GM13977 (cell line): ENCODE data around the gene ME3.

Experiments used
- DNase-seq: peaks from one replicate; pipeline ENCODE4 v3.0.0; 2012; ENCODE audit warnings: low spot score
- in situ Hi-C: fragments of 300-500 bp; cut with MboI; formaldehyde crosslinking; loops from one replicate; pipeline ENCODE4 v1.12.0; 2022; ENCODE audit warnings: low sequenced_read_pairs, low pct_unique_long_range_greater_than_20kb, mixed read lengths, inconsistent platforms; ENCODE audit not compliant: unreplicated experiment
- TF ChIP-seq, protein P1 (sequence below): IDR thresholded peaks from 2 replicates; pipeline ENCODE4 v1.5.1; 2012; ENCODE audit warnings: mild to moderate bottlenecking, control low read depth; ENCODE audit not compliant: insufficient read depth; ENCODE audit errors: extremely low read depth, missing control alignments

ME3 gene

GRCh38 chr11:86629045-86629706, 43.2 kb downstream of the ME3 start:
- TF ChIP-seq, protein P1, sequence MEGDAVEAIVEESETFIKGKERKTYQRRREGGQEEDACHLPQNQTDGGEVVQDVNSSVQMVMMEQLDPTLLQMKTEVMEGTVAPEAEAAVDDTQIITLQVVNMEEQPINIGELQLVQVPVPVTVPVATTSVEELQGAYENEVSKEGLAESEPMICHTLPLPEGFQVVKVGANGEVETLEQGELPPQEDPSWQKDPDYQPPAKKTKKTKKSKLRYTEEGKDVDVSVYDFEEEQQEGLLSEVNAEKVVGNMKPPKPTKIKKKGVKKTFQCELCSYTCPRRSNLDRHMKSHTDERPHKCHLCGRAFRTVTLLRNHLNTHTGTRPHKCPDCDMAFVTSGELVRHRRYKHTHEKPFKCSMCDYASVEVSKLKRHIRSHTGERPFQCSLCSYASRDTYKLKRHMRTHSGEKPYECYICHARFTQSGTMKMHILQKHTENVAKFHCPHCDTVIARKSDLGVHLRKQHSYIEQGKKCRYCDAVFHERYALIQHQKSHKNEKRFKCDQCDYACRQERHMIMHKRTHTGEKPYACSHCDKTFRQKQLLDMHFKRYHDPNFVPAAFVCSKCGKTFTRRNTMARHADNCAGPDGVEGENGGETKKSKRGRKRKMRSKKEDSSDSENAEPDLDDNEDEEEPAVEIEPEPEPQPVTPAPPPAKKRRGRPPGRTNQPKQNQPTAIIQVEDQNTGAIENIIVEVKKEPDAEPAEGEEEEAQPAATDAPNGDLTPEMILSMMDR: no peak
- in situ Hi-C loops: no loop called here
- DNase-seq: no peak

- TF ChIP-seq, protein P1: no peak
- no peak for DNase-seq
- in situ Hi-C loops: no loop called here
Measured at GRCh38 chr11:86627776-86628455, 44.5 kb downstream of the ME3 start.

- TF ChIP-seq, protein P1: no peak
- DNase-seq: no peak
- in situ Hi-C loops: no loop called here
Measured at GRCh38 chr11:86625981-86626380, 46.4 kb downstream of the ME3 start.

DNA sequence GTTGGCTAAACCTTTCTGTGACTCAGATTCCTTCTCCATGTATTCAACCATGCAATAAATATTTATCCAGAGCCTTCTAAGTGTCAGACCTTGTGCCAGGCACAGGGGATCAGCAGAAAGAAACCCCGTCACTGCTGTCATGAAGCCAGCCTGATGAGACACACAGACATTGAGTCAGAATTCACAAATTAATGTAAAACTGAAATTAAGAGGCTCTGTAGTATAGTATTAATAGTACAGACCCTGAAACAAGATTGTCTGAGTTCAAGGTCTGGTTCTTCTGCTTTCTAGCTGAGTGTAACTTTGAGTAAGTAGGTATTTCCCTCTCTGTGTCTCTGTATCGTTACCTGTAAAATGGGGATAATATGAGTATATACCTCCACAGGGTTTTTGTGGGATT, 46.9 kb downstream of the ME3 start:
- DNase-seq: no peak
- in situ Hi-C loops: no loop called here
- TF ChIP-seq, protein P1: no peak

- TF ChIP-seq, protein P1: no peak
- in situ Hi-C loops: loop anchor here (25.0 kb wide), 1 partner anchor 712 kb away; no protein-coding TSS in a partner anchor
- no peak for DNase-seq
Measured at GRCh38 chr11:86624366-86624765, 48.0 kb downstream of the ME3 start.

DNA sequence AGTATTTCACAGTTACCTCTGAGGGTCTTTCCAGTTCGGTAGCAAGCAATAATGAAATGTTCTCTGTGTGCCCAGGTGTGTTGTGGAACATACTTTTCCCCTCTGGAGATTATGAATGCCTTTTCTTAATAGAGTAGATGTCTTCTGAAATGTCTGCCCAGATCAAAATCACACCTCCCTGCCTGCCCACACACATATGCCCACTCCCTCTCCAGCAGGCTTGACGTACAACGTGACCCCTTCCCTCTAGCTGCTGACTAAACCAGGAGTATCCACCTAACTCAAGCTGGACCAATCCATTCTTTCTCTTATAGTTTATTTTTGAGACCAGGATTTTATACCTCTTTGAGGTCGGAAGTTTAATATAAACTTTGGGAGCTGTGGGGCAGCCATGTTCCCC, 48.7 kb downstream of the ME3 start:
- TF ChIP-seq, protein P1: no peak
- in situ Hi-C loops: loop anchor here (25.0 kb wide), 1 partner anchor 711 kb away; no protein-coding TSS in a partner anchor
- DNase-seq: no peak
